AG04449 (cell line): ENCODE data around the gene ARHGAP45.

ENCODE experiments used
- CTCF ChIA-PET: fragments of 350-600 bp; formaldehyde crosslinking; extraction: SDS; loops from one replicate; lab custom pipeline; 2021; ENCODE audit warnings: antibody characterized with exemption; lab: Yijun Ruan, JAX
- POLR2A ChIA-PET: fragments of 400-600, 350-600 bp; formaldehyde crosslinking; extraction: SDS; loops from one replicate; lab custom pipeline; 2020; ENCODE audit warnings: antibody characterized with exemption, inconsistent platforms; lab: Yijun Ruan, JAX
- DNase-seq: peaks from one replicate; pipeline ENCODE4 v3.0.0-alpha.2; 2010; ENCODE audit warnings: low read depth, low spot score
- H3K4me3 ChIP-seq: 2 replicates; pipeline ENCODE4 v1.5.1; 2011; ENCODE audit warnings: low read depth, mild to moderate bottlenecking, control low read depth, low read length
- CTCF ChIP-seq: IDR thresholded peaks from one replicate; pipeline ENCODE4 v1.5.1; 2011; ENCODE audit warnings: mild to moderate bottlenecking, moderate library complexity, low read length, control low read depth, inconsistent platforms; ENCODE audit not compliant: insufficient read depth; ENCODE audit errors: missing control alignments

The ARHGAP45 gene

GRCh38 chr19:1088416-1089010, 21.5 kb downstream of the ARHGAP45 start:
- no peak for DNase-seq
- ChIA-PET CTCF (interaction anchor here (1.4 kb wide), 1 partner anchor 24 kb away, joined by 4 read pairs; no protein-coding TSS in a partner anchor), POLR2A (no interaction called here)
- no peak overlapping the region for H3K4me3 ChIP-seq
- TF ChIP-seq CTCF, result no peak

- no peak for TF ChIP-seq CTCF
- no peak overlapping the region for H3K4me3 ChIP-seq
- ChIA-PET POLR2A (no interaction called here), CTCF (interaction anchor here (1.4 kb wide), 1 partner anchor 24 kb away, joined by 4 read pairs; no protein-coding TSS in a partner anchor)
- DNase-seq, result no peak
These were observed 22.3 kb downstream of the ARHGAP45 start for GRCh38 chr19:1089126-1089771.

DNA sequence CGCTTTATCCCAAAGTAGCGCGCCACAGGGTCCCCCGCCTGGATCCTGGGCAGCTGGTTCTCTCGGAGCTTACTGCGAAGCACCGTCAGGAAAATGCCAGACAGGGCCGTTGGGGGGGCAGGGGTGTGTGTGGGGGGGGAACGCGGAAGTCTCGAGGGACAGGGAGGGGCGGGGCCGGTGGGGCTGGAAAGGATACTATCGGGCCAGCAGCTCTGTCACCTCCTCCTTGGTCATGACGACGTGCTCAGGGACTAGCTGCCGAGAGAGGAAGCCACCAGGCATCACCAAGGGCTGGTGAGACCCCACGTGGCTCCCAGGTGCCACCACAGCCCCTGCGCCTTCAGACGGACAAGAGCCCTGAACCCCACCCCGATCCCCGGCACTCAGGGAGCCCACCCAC, 22.9 kb downstream of the ARHGAP45 start:
- CTCF ChIA-PET, result interaction anchor here (1.3 kb wide), 1 partner anchor 8 kb away, joined by 4 read pairs; no protein-coding TSS in a partner anchor
- DNase-seq, result no peak
- no peak overlapping the region for H3K4me3 ChIP-seq
- TF ChIP-seq CTCF, result no peak
- POLR2A ChIA-PET, result no interaction called here

DNA sequence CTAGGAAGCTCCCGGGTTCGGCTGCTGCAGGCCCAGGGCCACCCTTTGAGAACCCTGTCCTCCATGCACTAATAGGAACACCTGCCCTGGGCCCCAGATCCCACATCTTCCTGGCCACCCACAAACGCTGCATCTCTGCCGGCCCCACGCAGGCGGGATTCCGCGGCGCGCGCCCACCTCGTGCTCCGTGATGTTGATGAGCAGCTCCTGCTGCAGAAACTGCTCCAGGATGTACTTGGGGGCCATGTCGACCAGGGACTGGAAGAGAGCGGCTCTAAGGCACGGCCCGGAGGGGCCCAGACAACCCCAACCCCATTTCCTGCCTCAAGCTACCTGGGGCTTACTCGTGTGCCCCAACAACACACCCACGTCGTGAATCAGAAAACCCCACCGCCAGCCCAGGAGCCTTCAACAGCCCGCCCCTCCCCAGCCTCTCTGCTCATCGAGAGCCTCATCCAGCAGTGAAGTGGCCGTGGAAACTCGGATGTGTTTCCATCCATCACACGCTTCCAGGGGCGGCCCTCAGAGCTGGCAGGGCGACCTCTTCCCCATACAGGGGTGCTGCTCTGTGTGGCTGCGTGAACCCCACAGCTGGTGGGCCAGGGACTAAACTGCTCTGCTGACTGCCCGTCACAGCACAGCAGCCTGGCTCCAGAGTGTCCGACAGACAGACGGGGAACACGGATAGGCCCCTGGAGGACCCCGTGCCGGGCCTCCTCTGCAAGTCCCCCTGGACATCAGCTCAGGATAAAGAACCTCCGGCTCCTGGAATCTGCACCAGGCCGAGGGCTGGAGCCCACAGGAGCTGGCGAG, 24.0 kb downstream of the ARHGAP45 start:
- DNase-seq, result no peak
- ChIA-PET CTCF (interaction anchor here (1.3 kb wide), 1 partner anchor 9 kb away, joined by 4 read pairs; no protein-coding TSS in a partner anchor), POLR2A (no interaction called here)
- TF ChIP-seq CTCF, result no peak
- H3K4me3 ChIP-seq, result no peak overlapping the region

GRCh38 chr19:1091544-1092175, 24.7 kb downstream of the ARHGAP45 start:
- ChIA-PET CTCF (interaction anchor here (1.3 kb wide), 1 partner anchor 10 kb away, joined by 4 read pairs; no protein-coding TSS in a partner anchor), POLR2A (no interaction called here)
- no peak for TF ChIP-seq CTCF
- no peak overlapping the region for H3K4me3 ChIP-seq
- DNase-seq, result no peak
